GM12875 (cell line): ENCODE data around the gene MRPS12.

Experiments used
- H3K4me3 ChIP-seq: one replicate; pipeline ENCODE4 v1.5.1; 2011; ENCODE audit warnings: low read depth, low read length, control low read depth
- CTCF ChIP-seq: IDR thresholded peaks from 2 replicates; pipeline ENCODE4 v1.5.1; 2011; ENCODE audit warnings: low read depth, mild to moderate bottlenecking, control low read depth, inconsistent platforms, low read length, moderate library complexity, borderline replicate concordance; ENCODE audit not compliant: insufficient read depth

The MRPS12 gene

GRCh38 chr19:38901683-38902082, 29.1 kb upstream of the MRPS12 start:
- TF ChIP-seq CTCF: no peak
- H3K4me3 ChIP-seq: no peak overlapping the region

DNA sequence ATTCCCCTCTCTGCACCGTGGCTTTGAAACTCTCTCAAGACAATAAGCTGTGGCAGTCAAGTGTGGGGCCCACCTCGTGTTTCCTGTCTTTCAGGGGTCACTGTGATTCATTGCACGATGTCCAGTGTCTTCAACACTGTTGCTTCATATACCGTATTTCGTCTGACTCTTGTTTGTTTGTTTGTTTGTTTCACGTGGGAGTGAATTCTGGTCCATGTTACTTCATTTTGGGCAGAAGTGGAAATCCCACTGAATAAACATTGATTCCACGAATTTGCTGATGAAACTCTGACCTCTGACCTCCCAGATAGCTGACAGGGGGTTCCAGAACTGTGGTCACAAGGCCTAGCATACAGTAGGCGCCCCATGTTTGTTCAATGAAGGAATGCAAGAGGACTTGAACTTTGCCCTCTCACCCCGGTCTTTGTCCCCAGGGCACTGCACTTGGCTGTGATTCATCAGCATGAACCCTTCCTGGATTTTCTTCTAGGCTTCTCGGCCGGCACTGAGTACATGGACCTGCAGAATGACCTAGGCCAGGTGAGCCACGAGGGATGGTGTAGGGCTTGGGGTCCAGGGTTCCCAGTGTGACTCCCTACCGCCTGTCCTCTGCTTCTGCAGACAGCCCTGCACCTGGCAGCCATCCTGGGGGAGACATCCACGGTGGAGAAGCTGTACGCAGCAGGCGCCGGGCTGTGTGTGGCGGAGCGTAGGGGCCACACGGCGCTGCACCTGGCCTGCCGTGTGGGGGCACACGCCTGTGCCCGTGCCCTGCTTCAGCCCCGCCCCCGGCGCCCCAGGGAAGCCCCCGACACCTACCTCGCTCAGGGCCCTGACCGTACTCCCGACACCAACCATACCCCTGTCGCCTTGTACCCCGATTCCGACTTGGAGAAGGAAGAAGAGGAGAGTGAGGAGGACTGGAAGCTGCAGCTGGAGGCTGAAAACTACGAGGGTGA, 25.9 kb upstream of the MRPS12 start:
- H3K4me3 ChIP-seq: no peak overlapping the region
- TF ChIP-seq CTCF: no peak

- no peak for TF ChIP-seq CTCF
- no peak overlapping the region for H3K4me3 ChIP-seq
Measured at GRCh38 chr19:38905620-38906019, 25.1 kb upstream of the MRPS12 start.

GRCh38 chr19:38907227-38907626, 23.5 kb upstream of the MRPS12 start:
- no peak overlapping the region for H3K4me3 ChIP-seq
- TF ChIP-seq CTCF: no peak

DNA sequence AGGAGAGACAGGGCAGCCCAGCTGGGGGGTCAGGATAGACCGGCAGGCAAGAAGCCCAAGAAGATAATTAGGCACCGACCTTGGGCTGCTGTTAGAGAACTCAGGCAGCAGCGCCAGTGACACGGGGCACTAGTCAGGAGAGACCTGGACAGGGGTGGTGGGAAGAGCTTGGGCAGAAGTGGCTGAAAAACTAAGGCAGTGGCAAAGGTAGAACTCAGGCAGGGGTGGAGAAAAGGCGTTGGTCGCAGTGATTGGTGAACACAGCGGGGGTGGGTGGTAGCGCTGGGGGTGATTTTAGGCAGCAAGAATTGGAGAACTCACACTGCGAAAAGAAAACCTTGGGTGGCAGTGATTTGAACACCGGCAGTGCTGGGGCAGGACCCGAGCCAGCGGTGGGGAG, 23.1 kb upstream of the MRPS12 start:
- no peak for TF ChIP-seq CTCF
- H3K4me3 ChIP-seq: no peak overlapping the region

DNA sequence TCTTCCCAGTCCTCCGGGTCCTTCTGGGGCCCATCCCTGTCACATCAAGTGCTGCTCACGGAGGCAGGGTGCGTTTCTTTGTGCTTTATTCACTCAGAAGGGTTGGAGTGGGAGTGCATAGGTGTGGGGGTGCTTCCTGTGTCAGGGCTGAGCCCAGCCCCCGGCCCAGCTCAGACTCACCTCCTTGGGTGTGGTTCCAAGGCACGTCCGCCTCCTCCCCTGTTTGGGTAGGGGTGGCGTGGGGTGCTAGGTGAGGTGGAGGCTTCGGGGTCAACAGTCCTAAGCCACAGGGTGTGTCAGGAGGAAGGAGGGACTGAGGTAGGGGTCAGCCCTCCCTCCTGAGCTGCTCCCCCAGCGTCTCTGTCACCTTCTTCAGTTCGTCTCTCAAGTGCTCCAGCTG, 21.8 kb upstream of the MRPS12 start:
- no peak overlapping the region for H3K4me3 ChIP-seq
- TF ChIP-seq CTCF: no peak

DNA sequence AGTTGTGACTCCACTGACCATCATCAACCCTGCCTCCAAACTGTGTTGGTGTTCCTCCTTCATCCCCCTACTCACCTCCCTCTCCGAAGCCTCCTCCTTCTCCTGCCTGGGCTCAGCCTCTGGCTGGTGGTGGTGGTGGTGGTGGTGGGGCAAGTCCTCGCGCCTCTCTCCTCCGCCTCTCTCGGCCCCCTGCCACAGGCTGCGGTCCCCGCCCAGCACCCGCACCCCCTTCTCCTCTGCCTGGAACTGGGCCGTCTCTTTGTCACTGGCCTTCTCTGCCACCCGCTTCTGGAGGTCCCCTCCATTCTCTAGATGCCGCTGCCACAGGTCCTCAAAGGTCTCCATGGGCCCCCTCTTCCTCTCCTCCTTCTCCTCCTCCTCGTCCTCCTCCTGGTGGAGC, 20.3 kb upstream of the MRPS12 start:
- TF ChIP-seq CTCF: no peak
- no peak overlapping the region for H3K4me3 ChIP-seq
